MM.1S (cell line): Measurements from ENCODE around the gene CAMK4.

Experiments
- CTCF ChIP-seq: fragments of 300-600 bp; sonication (generic); IDR thresholded peaks from 2 replicates; pipeline ENCODE4 v1.5.1; 2016; ENCODE audit warnings: antibody characterized with exemption, low read length, mixed read lengths
- EZH2 ChIP-seq: fragments of 300-600 bp; sonication (generic); optimal IDR thresholded peaks from 2 replicates; pipeline ENCODE3; 2017; ENCODE audit warnings: low read depth, mild to moderate bottlenecking, antibody characterized with exemption, low read length, mixed read lengths

- TF ChIP-seq CTCF (no peak), EZH2 (no peak)
Measured at GRCh38 chr5:111469903-111470302, 245.7 kb downstream of the CAMK4 start.
